GM18505 (cell line): Measurements from ENCODE around the gene RMDN3.

Experiments used
- ATAC-seq: cut with Tn5 transposase; IDR thresholded peaks from one replicate; pipeline ENCODE4 v1.9.1; 2021; ENCODE audit not compliant: unreplicated experiment
- POLR2A ChIP-seq: IDR thresholded peaks from 4 replicates; pipeline ENCODE4 v1.6.1; 2011; ENCODE audit warnings: borderline replicate concordance; ENCODE audit not compliant: insufficient read depth, insufficient read length; ENCODE audit errors: extremely low read depth

The RMDN3 gene

GRCh38 chr15:40716165-40716564 is 38.9 kb downstream of the RMDN3 start:
- ATAC-seq: no peak
- no peak for TF ChIP-seq POLR2A

DNA sequence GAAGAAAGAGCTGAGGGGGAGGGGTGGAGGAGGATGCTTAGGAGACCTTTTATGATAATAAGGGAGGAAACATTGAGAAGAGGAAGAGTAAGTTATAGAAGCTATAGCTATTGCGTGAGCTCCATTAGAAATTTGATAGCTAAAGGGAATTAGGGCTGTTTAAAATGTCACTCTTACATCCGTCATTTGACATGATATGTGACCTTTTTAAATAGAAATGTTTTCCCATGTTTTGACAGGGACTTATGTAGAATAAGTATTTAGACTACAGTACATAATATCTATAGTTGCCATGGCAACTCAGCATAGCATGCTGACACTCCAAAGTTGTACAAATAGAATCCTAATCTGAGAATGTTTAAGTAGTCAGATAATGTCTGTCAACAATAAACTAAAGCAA is 40.9 kb downstream of the RMDN3 start:
- no peak for TF ChIP-seq POLR2A
- ATAC-seq: no peak

- ATAC-seq: no peak
Measured at GRCh38 chr15:40706121-40706520, 48.9 kb downstream of the RMDN3 start.

DNA sequence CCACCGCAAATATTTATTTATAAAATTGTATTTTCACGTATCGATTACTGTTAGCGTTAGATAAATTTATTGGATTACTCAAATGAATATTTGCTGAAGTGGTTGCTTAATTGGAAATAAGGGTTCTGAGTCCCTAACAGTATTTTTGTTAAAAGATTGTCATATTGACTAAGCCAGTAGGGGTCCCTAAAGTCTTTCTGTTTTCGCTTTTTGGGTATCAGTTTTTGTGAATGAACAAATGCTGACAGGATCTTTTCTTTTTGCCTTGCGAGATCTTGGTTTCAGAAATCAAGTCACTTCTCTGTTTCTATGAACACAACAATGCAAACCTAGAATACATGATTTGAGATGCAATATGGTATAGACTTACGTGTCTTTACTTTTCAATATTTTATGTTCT is 53.0 kb downstream of the RMDN3 start:
- no peak for TF ChIP-seq POLR2A
- ATAC-seq: no peak

More at GRCh38 chr15:40706121-40706520, 48.9 kb downstream of the RMDN3 start:
- no peak for TF ChIP-seq POLR2A

DNA sequence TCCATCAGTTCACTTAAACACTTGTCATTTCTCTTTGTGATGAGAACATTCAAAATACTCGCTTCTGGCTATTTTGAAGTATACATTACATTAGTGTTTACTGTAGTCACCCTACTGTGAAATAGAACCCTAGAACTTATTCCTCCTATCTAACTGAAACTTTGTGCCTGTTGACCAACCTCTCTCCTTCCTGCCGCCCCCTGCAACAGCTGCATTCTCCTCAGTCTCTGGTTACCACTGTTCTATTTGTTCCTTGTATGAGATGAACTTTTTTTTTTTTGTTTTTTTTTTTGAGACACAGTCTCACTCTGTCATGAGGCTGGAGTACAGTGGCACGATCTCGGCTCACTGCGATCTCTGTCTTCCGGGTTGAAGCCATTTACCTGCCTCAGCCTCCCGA is 57.1 kb downstream of the RMDN3 start:
- no peak for ATAC-seq

GRCh38 chr15:40696228-40696627 is 58.8 kb downstream of the RMDN3 start:
- TF ChIP-seq POLR2A: no peak
- ATAC-seq: no peak

More for the DNA sequence above, 57.1 kb downstream of the RMDN3 start:
- TF ChIP-seq POLR2A: no peak

GRCh38 chr15:40695469-40695890 is 59.6 kb downstream of the RMDN3 start:
- ATAC-seq: no peak
- TF ChIP-seq POLR2A: no peak

DNA sequence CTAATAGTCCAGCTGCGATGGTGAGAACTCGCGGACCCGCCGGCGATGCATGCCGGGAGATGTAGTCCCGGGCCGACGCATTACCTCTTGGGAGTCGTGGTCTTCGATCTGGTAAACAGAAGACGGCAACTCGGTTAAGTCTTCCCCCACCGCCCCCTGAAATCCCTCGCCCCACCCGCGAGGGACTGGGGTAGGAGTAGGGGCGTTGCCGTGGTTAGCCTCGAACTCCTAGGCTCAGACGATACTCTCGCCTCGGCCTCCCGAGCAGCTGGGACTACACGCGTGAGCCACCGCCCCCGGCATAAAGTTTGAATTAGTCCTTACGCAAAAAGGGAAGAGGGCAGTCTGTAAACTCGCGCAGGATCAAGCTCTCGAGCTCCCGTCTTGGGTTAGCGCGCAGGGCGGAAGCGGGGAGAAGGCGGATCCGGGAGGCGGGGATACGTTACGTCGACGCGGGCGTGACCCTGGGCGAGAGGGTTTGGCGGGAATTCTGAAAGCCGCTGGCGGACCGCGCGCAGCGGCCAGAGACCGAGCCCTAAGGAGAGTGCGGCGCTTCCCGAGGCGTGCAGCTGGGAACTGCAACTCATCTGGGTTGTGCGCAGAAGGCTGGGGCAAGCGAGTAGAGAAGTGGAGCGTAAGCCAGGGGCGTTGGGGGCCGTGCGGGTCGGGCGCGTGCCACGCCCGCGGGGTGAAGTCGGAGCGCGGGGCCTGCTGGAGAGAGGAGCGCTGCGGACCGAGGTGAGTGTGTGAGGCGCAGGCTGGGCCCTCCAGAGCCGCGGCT is 60.2 kb downstream of the RMDN3 start, which contains the start of gene RAD51:
Gene RAD51 (plus strand): TSS at position 487 of the 781 bp plus-strand sequence. CDS start 3,585 bp downstream, outside the sequence.
- ATAC-seq: peak; percentile 84
- peak; percentile 80 for TF ChIP-seq POLR2A

DNA sequence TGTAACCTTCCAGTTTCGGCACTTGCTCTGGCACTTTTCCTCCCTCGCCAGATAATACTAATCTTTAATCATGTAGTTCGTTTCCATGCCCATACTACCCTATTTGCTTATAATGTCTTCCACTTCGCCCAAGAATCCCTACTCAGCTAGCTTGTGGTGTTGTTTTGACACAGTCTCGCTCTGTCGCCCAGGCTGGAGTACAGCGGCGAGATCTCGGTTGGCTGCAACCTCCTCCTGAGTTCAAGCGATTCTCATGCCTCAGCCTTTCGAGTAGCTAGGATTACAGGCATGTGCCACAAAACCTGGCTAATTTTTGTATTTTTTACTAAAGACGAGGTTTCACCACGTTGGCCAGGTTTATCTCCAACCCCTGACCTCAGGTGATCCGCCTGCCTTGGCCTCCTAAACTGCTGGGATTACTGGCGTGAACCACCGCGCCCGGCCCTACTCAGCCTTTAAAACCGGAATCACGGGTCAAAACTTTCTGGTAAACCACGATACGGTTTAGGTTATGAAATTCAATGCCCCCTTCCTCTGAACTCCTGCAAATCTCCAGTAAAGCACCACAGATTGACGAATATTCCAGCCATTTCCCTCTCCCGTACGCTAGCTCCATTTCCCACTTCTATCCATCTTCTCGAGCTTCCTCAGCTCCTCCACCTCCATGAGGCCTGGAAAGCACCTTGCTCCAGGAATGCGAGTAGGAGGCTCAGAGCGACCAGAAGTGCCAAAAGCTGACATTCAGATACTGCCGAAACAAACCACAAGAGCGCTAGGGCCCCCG is 61.0 kb downstream of the RMDN3 start:
- no peak for ATAC-seq
- peak; percentile 12 for TF ChIP-seq POLR2A

- no peak for TF ChIP-seq POLR2A
- no peak for ATAC-seq
Measured at GRCh38 chr15:40691737-40692136, 63.3 kb downstream of the RMDN3 start.

DNA sequence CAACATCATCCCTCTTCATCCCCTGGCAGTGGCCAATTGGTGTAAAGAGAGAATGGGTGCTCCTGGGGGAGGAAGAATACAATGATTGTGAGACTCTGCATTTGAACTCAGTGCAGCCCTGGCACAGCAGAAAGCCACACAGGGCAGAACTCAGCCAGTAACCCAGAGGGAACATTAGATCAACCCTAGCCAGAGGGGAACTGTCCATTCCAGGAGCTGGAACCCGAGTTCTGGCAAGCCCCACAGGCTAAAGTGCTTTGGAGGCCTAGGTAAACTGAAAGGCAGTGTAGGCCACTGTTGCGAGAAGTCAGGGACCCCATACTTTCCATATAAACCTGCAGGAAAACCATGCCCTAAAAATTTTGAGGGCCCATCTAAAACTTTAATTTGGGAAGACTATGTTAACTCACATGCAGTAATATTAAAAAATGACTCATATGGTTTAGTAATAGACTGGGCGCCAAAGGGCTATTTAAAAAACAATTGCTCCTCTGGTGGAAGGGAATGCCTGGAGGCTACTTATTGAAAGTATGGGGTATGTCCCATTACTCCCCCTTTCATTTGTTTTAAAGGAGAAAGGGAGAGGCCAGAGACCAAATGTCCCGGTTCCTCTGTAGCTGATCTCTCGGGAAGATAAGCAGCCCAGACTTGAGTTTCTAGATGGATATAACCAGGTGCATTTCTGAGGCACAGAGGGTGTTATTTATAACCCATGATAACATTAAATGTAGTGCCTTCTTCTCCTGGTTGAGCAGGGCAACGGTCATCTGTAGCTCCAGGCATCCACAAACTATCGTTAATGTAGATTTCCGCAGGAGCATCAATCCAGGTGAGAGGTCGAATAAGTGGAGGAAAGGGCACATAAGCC is 65.9 kb downstream of the RMDN3 start:
- no peak for ATAC-seq
- TF ChIP-seq POLR2A: no peak
